AG09319 (cell line): ENCODE results near the gene JPH3.

Source experiments
- DNase-seq: peaks from one replicate; pipeline ENCODE4 v3.0.0-alpha.2; 2010; ENCODE audit warnings: low read depth; ENCODE audit errors: extremely low read depth
- CTCF ChIP-seq: IDR thresholded peaks from 2 replicates; pipeline ENCODE4 v1.5.1; 2011; ENCODE audit warnings: low read depth, mild to moderate bottlenecking, inconsistent platforms, low read length, moderate library complexity

Gene JPH3

GRCh38 chr16:87620201-87620495 is 17.8 kb downstream of the JPH3 start:
- no peak for DNase-seq
- TF ChIP-seq CTCF: no peak

- no peak for DNase-seq
- no peak for TF ChIP-seq CTCF
These were observed 19.2 kb downstream of the JPH3 start for GRCh38 chr16:87621550-87621829.

- TF ChIP-seq CTCF: no peak
These were observed 19.8 kb downstream of the JPH3 start for GRCh38 chr16:87621976-87622713.

GRCh38 chr16:87622756-87623319 is 20.5 kb downstream of the JPH3 start:
- no peak for TF ChIP-seq CTCF
- no peak for DNase-seq

More at GRCh38 chr16:87621976-87622713, 19.8 kb downstream of the JPH3 start:
- no peak for DNase-seq

GRCh38 chr16:87625241-87625797 is 23.0 kb downstream of the JPH3 start:
- DNase-seq: no peak
- TF ChIP-seq CTCF: no peak

GRCh38 chr16:87626401-87626800 is 24.1 kb downstream of the JPH3 start:
- TF ChIP-seq CTCF: no peak
- DNase-seq: no peak

GRCh38 chr16:87626905-87627304 is 24.6 kb downstream of the JPH3 start:
- no peak for TF ChIP-seq CTCF
- DNase-seq: no peak
